ENCODE measurements around the gene SHQ1. TPM values are rescaled to one million over a fixed set of nuclear protein-coding genes. Genes with fewer than 3 reads are reported as not detected.

SHQ1 gene
- total and polyA plus RNA-seq, 2 of the 4 experiments (the other 2 are of a cell fraction), result 10.4 to 19.4 TPM

GRCh38 chr3:72836923-72837322 is 11.3 kb downstream of the SHQ1 start:
- Histone ChIP-seq H3K4ac (ENCODE audit: low read depth, low read length) (no peak overlapping the region), H2BK5ac (ENCODE audit: low read depth, low read length, poor library complexity, severe bottlenecking) (no peak overlapping the region), H3K56ac (ENCODE audit: extremely low read depth, insufficient read depth, low read length) (no peak overlapping the region), H3K4me3 (ENCODE audit: insufficient read depth, low read depth, low read length) (no peak overlapping the region), H4K20me1 (ENCODE audit: insufficient read depth, low read length) (no peaks in the 10 kb centered on the region), H2BK20ac (ENCODE audit: low read depth, low read length) (no peak overlapping the region), H3K4me1 (ENCODE audit: control insufficient read depth, insufficient read depth, low read length) (no peaks in the 10 kb centered on the region), H3K27me3 (ENCODE audit: control insufficient read depth, insufficient read depth, low read length) (no peaks in the 10 kb centered on the region), H3K4me2 (ENCODE audit: low read depth, low read length) (no peak overlapping the region), H3K36me3 (ENCODE audit: control insufficient read depth, insufficient read depth, low read length) (peaks cover 15% of the 10 kb centered on the region), H3K14ac (replicated peaks; ENCODE audit: low read depth, low read length) (no peak overlapping the region), H3K27ac (ENCODE audit: insufficient read depth, low read length) (no peak overlapping the region), H3K9me3 (ENCODE audit: control insufficient read depth, insufficient read depth, low read length) (no peaks in the 10 kb centered on the region), H3K23ac (ENCODE audit: low read depth, low read length) (no peak overlapping the region), H3K9me1 (ENCODE audit: insufficient read depth, low read length) (no peaks in the 10 kb centered on the region), H2BK15ac (ENCODE audit: low read depth, low read length) (no peak overlapping the region), H3K79me1 (ENCODE audit: low read depth in 1 of 2, low read length in 2 of 2) (no peaks in the 10 kb centered on the region; a peak in 3 of 4 replicates), H2BK120ac (ENCODE audit: low read depth, low read length) (no peak overlapping the region), H3K18ac (ENCODE audit: low read depth, low read length) (no peak overlapping the region), H3K9ac (ENCODE audit: low read depth, low read length) (no peak overlapping the region), H2AFZ (replicated peaks; ENCODE audit: low read length, poor library complexity) (no peak overlapping the region), H4K91ac (ENCODE audit: insufficient read depth, low read depth, low read length) (no peak overlapping the region), H2AK5ac (ENCODE audit: low read depth, low read length) (no peak overlapping the region), H2AK9ac (replicated peaks; ENCODE audit: low read depth, low read length, poor library complexity) (no peak overlapping the region), H4K8ac (ENCODE audit: low read depth in 2 of 2, low read length in 2 of 2) (no peak overlapping the region), H4K5ac (ENCODE audit: low read depth, low read length) (no peak overlapping the region)
- DNase-seq, result no peak
- POLR2A ChIA-PET (ENCODE audit: unreplicated experiment), result interaction anchor here (1.6 kb wide), 1 partner anchor 11 kb away, joined by 5 read pairs; the partner anchor contains the start of gene SHQ1
- CTCF ChIA-PET, result no interaction called here
- BruUV-seq (replicated peaks), result no TSS peak
- no peak for ATAC-seq (ENCODE audit: low read depth)
- WGBS, 2 experiments (ENCODE audit: extremely low coverage in 2 of 2, insufficient read length in 1 of 2), result 100% methylated on average over 2 of the region's 3 CpGs; no CpG with 5 or more reads in 1 of the 2 experiments
- TF ChIP-seq BHLHE40 (IDR thresholded peaks at IDR 0.05; ENCODE audit: low read depth, low read length) (no peak), MAZ (IDR thresholded peaks at IDR 0.05; ENCODE audit: borderline replicate concordance, low read depth, low read length) (no peak), RFX5 (IDR thresholded peaks at IDR 0.05; ENCODE audit: low read depth, low read length) (no peak), CHD1 (IDR thresholded peaks at IDR 0.05; ENCODE audit: low read depth, low read length) (no peak), FOS (IDR thresholded peaks at IDR 0.05; ENCODE audit: low read depth, low read length) (no peak), RCOR1 (IDR thresholded peaks at IDR 0.05; ENCODE audit: insufficient replicate concordance, low read length) (no peak), CTCF (conservative IDR thresholded peaks at IDR 0.05; ENCODE audit: low read depth, low read length) (no peak), CEBPB (IDR thresholded peaks at IDR 0.05; ENCODE audit: low read depth, low read length) (no peak), RAD21 (IDR thresholded peaks at IDR 0.05; ENCODE audit: low read length) (no peak), USF2 (IDR thresholded peaks at IDR 0.05; ENCODE audit: low read depth, low read length) (no peak), POLR2A (IDR thresholded peaks at IDR 0.05; ENCODE audit: low read depth, low read length) (no peak), MAFK (IDR thresholded peaks at IDR 0.05; ENCODE audit: low read depth, low read length) (no peak), SMC3 (IDR thresholded peaks at IDR 0.05; ENCODE audit: low read depth, low read length) (no peak), MXI1 (IDR thresholded peaks at IDR 0.05; ENCODE audit: borderline replicate concordance, low read depth, low read length) (no peak), NFE2L2 (IDR thresholded peaks at IDR 0.05; ENCODE audit: low read depth, low read length) (no peak)
- TF ChIP-seq, protein P1, sequence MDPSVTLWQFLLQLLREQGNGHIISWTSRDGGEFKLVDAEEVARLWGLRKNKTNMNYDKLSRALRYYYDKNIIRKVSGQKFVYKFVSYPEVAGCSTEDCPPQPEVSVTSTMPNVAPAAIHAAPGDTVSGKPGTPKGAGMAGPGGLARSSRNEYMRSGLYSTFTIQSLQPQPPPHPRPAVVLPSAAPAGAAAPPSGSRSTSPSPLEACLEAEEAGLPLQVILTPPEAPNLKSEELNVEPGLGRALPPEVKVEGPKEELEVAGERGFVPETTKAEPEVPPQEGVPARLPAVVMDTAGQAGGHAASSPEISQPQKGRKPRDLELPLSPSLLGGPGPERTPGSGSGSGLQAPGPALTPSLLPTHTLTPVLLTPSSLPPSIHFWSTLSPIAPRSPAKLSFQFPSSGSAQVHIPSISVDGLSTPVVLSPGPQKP (IDR thresholded peaks at IDR 0.05; ENCODE audit: borderline replicate concordance, low read depth, low read length), result no peak
- dilution Hi-C loops (cut with HindIII; ENCODE audit: low sequenced_read_pairs, unreplicated experiment) (no loop called here), intact Hi-C loops (cut with micrococcal nuclease) (no loop called here), in situ Hi-C loops (cut with MboI; ENCODE audit: low sequenced_read_pairs) (no loop called here)
